KOPT-K1 (cell line): ENCODE results near the gene FAM184A.
"Not testable (repeated sequence)": the region's sequence is repeated elsewhere in the genome, so short reads cannot be mapped to it uniquely, and the experiment has no call there.

Experiments used
- H3K27ac ChIP-seq: fragments of 200-600 bp; sonication (generic); 2 replicates; pipeline ENCODE4 v1.5.1; 2016; ENCODE audit warnings: antibody characterized with exemption, mild to moderate bottlenecking, low read depth, low read length; ENCODE audit not compliant: poor library complexity, severe bottlenecking
- H3K36me3 ChIP-seq: fragments of 200-600 bp; sonication (generic); 2 replicates; pipeline ENCODE4 v1.5.1; 2017; ENCODE audit warnings: antibody characterized with exemption, mild to moderate bottlenecking, low read length, moderate library complexity; ENCODE audit not compliant: insufficient read depth
- H3K9me3 ChIP-seq: fragments of 200-600 bp; sonication (generic); 2 replicates; pipeline ENCODE4 v1.5.1; 2017; ENCODE audit warnings: antibody characterized with exemption, low read length, mild to moderate bottlenecking; ENCODE audit not compliant: insufficient read depth, poor library complexity, severe bottlenecking

The FAM184A gene

DNA sequence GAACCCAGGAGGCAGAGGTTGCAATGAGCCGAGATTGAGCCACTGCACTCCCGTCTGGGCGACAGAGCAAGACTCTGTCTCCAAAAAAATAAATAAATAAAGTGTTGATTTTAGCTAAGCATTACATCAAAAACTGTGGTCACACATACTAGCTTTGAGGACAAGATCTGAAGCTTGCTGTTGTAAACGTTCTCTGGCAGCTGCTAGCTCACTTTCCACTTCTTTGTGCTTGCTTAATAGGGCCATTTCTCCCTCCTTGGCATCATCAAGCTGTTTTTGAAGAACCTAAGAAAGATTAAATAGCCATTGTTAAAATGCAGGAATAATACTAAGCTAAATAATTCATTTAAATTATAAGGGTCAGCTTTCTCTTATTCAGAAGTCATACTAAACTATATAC lies 55.7 kb downstream of the FAM184A start:
- no peaks in the 10 kb centered on the region for H3K9me3 ChIP-seq
- H3K27ac ChIP-seq = no peak overlapping the region
- no peaks in the 10 kb centered on the region for H3K36me3 ChIP-seq

- Histone ChIP-seq H3K27ac (no peak overlapping the region), H3K36me3 (no peaks in the 10 kb centered on the region), H3K9me3 (no peaks in the 10 kb centered on the region)
These were observed 57.6 kb downstream of the FAM184A start for GRCh38 chr6:119020597-119021561.

DNA sequence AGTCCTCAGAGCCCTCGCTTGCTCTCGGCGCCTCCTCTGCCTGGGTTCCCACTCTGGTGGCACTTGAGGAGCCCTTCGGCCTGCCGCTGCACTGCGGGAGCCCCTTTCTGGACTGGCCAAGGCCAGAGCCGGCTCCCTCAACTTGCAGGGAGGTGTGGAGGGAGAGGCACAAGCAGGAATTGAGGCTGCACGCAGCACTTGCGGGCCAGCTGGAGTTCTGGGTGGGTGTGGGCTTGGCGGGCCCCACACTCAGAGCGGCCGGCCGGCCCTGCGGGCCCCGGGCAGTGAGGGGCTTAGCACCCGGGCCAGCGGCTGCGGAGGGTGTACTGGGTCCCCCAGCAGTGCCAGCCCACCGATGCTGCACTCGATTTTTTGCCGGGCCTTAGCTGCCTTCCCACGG lies 63.3 kb downstream of the FAM184A start:
- not testable (repeated sequence) for H3K36me3 ChIP-seq, H3K27ac ChIP-seq, H3K9me3 ChIP-seq

- Histone ChIP-seq H3K36me3 (peaks cover 10% of the 10 kb centered on the region; the same call in 1 of the 2 replicates), H3K27ac (no peak overlapping the region), H3K9me3 (peaks cover 16% of the 10 kb centered on the region)
These were observed 65.9 kb downstream of the FAM184A start for GRCh38 chr6:119012521-119012920.

GRCh38 chr6:119009266-119009665 lies 69.2 kb downstream of the FAM184A start:
- peaks cover 10% of the 10 kb centered on the region; the same call in 1 of the 2 replicates for H3K36me3 ChIP-seq
- H3K27ac ChIP-seq = not testable (repeated sequence)
- peaks cover 16% of the 10 kb centered on the region for H3K9me3 ChIP-seq

DNA sequence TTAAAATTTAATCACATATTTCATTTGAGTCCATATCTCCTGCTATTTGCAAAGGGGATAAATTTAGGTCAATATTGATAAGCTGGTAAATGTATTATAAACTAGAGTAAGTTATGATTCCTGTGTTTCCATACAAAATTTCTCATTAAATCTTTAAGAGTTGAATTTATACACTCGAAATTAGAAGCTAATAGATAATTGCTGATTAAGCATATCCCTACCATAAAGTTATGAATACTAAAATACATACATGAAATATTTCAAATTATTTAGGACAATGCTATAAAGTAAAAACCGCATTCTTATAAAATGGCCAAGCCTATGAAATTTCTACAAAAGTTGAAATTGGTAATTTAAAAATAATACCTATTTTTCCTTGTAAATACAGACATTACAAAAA lies 71.5 kb downstream of the FAM184A start:
- H3K9me3 ChIP-seq = peaks cover 16% of the 10 kb centered on the region
- H3K36me3 ChIP-seq = peaks cover 10% of the 10 kb centered on the region; the same call in 1 of the 2 replicates
- no peak overlapping the region for H3K27ac ChIP-seq

GRCh38 chr6:119002069-119002468 lies 76.4 kb downstream of the FAM184A start:
- H3K36me3 ChIP-seq = no peaks in the 10 kb centered on the region
- H3K27ac ChIP-seq = no peak overlapping the region
- H3K9me3 ChIP-seq = no peaks in the 10 kb centered on the region

DNA sequence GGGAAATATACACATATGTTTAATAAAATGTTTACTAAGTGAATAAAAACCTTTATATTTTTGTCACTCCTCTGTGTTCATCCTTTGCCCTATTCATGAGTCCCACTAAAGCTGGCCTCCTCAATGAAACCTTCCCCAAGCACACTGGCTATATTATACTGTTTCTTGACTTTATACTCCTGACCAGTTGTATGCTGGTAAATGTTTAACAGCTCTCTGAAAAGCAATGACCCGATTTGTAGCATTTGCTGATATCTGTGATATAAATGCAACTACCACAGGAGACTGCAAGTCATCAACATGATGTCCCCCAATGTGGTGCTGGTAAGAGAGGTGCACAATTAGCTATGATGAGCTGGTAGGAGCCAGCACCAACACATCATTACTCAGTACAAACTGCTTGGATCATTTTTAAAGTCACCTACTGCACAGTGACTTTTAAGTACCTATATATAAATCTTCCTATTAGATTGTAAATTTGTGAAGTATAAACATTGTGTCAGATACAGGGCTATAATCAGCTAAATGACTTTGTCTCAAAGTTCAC lies 78.9 kb downstream of the FAM184A start:
- Histone ChIP-seq H3K9me3 (no peaks in the 10 kb centered on the region), H3K36me3 (no peaks in the 10 kb centered on the region), H3K27ac (no peak overlapping the region)

- H3K9me3 ChIP-seq, H3K27ac ChIP-seq, H3K36me3 ChIP-seq: not testable (repeated sequence)
These were observed 81.0 kb downstream of the FAM184A start for GRCh38 chr6:118997426-118997825.

GRCh38 chr6:118996289-118996820 lies 82.1 kb downstream of the FAM184A start:
- no peaks in the 10 kb centered on the region for H3K36me3 ChIP-seq
- H3K27ac ChIP-seq = no peak overlapping the region
- no peaks in the 10 kb centered on the region for H3K9me3 ChIP-seq

- H3K9me3 ChIP-seq = no peaks in the 10 kb centered on the region
- H3K36me3 ChIP-seq = no peaks in the 10 kb centered on the region
- H3K27ac ChIP-seq = no peak overlapping the region
These were observed 84.6 kb downstream of the FAM184A start for GRCh38 chr6:118993803-118994251.

DNA sequence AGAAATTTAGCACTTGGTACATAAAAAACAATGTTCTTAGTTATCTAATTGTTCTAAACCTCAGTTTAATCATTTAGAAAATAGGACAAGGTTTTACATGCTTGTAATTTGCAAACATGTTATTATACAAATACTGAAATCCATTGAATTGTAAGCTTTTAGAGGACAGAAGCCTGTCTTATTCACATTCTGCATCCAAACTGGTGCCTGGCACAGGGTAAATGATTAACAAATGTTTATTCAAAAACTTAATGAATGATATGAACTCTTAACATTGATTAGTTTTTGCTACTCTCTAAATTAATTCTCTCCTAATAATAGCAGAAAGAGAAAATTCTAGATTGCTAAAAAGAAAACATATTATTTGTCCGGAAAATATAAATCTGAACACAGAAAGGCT lies 85.1 kb downstream of the FAM184A start:
- Histone ChIP-seq H3K9me3 (no peaks in the 10 kb centered on the region), H3K36me3 (no peaks in the 10 kb centered on the region), H3K27ac (no peak overlapping the region)

DNA sequence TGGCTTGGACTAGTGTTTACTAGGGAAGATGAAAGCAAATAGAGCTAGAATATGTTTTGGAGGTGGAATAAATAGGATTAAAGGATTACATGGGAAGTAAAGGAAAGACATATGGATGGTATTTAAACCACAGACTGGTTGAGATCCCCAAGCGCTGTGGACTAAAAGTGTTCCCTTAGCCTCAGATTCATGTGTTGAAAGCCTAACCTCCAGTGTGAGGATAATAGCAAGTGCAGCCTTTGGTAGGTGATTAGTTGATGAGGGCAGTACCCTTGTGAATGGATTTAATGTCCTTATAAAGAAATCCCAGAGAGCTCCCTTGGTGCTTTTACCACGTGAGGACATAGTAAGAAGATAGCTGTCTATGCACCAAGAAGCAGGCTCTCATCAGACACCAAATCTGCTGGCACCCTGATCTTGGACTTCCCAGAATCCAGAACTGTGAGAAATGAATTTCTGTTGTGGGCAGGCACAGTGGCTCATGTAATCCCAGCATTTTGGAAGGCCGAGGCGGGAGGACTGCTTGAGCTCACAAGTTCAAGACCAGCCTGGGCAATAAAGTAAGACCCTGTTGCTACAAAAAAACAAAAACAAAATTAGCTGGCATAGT lies 86.2 kb downstream of the FAM184A start:
- no peaks in the 10 kb centered on the region for H3K36me3 ChIP-seq
- H3K9me3 ChIP-seq = no peaks in the 10 kb centered on the region
- no peak overlapping the region for H3K27ac ChIP-seq

- no peaks in the 10 kb centered on the region for H3K9me3 ChIP-seq
- no peak overlapping the region for H3K27ac ChIP-seq
- no peaks in the 10 kb centered on the region for H3K36me3 ChIP-seq
These were observed 92.2 kb downstream of the FAM184A start for GRCh38 chr6:118986312-118986711.

DNA sequence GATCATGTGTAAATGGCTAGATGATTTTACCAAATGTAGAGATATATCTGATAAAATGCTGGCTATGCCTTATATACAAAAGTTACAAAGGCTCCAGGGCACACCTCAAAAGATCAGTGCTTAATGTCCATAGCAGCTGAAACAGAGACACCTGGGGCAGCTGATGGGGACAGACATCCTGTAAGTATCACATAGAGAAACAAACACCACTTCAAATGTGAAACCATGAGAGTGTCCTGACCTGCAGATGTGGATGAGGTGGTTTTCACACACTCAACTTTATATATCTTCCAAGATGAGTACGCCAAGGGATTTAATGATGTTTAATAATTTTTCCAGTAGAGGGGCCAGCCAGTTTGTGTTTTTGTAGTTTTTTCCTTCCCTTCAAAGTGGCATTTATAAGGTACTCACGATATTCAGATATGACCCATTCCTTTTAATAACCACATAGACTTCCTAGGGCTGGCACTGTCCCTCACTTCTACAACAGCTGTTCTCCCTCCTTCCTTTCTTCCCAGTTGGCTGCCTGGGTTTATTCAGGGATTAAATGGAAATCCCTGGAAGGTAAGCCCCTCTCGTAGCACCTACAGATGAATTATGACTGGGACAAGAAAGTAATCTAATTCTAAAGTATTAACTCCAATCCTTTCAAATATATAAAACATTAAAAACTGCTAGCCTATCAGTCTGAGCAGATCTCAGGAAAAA lies 93.2 kb downstream of the FAM184A start:
- H3K27ac ChIP-seq = no peak overlapping the region
- H3K36me3 ChIP-seq = no peaks in the 10 kb centered on the region
- H3K9me3 ChIP-seq = no peaks in the 10 kb centered on the region
